HG03108 (cell line): ENCODE results near the gene KRTAP5-7.

ENCODE experiments used
- ATAC-seq: cut with Tn5 transposase; IDR thresholded peaks from one replicate; pipeline ENCODE4 v1.9.1; 2021; ENCODE audit warnings: moderate library complexity; ENCODE audit not compliant: unreplicated experiment

Gene KRTAP5-7

DNA sequence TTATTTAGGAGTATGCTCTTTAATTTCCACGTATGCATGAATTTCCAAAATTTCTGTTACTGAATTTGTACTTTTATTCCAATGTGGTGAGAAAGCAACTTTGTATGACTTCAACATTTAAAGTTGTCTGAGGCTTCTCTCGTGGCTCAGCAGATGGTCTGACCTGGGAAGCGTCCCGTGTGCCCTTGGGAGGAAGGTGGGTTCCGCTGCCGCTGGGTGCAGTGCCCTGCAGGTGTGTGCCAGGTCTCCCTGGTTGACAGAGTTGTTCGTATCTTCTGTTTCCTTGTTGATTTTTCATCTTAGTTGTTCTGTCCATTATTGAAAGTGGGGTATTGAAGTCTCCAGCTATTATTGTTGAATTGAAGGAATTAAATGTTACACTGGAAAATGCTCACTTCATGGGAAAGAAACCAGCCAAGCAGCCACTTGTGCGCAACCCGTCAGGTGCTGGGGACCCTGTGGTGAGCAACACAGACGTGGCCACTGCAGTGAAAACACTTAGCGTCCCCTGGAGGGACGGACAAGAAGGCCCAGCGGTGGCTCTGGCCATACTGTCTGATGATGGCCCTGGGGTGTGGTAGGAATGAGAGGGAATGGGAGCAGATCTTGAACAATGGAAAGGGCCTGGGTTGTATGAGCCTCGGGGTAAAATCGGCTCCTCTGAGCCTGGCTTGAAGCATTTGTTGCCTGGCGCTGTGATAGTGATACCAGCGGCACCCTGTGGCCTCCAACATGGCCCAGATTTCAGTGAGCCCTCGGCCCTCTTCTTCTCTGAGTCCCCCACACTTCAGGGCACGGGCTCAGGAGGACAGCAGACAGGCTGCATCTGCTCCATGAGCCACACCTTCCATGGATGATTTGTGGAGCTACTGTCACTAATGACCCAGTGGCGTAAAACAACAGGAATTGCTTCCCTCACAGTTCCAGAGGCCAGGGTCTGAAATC, 31.5 kb upstream of the KRTAP5-7 start:
- ATAC-seq, result no peak

DNA sequence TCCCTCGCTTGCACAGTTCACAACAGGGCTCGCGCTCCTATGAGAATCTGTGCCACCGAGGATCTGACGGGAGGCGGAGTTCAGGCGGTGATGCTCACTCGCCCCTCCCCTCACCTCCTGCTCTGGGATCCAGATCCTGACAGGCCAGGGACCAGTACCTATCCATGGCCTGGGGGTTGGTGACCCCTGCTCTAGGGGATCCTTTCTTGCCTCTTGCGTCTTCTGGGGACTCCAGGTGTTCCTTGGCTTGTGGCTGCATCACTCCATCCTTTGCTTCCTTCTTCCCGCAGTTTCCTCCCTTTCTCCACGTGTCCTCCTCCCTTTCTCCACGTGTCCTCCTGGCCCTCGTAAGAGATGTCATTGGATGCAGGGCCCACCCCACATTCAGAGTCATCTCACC, 30.6 kb upstream of the KRTAP5-7 start:
- ATAC-seq, result no peak

DNA sequence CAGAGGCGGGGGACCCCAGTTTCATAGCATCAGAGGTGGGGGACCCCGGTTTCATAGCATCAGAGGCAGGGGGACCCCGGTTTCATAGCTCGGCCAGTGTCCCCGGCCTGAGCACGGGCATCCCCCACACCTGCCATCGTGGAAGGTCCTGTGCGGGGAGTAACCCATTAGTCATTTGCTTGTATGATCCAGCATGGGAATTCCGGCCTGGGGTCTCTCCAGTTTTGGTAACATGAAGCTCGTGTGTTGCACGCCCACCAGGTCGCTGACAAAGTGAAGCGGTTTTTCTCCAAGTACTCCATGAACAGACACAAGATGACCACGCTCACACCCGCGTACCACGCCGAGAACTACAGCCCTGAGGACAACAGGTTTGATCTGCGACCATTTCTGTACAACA, 29.0 kb upstream of the KRTAP5-7 start:
- ATAC-seq, result no peak

DNA sequence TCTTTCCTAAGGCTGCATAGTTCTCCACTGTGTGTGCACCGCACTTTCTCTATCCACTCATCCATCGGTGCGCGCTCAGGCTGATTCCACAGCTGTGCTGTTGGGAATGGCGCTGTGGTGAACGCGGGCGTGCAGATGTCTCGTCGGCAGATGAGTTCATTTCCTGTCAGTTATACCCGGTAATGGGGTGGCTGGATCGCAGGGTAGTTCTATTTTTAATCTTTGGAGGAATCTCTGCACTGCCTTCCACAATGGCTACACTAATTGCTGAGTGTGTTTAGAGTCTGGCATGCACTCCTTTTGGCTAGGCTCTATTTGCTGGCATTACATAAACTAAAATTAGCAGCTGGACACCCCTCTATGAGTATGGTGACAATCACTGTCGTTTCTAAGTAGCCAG, 27.9 kb upstream of the KRTAP5-7 start:
- no peak for ATAC-seq

DNA sequence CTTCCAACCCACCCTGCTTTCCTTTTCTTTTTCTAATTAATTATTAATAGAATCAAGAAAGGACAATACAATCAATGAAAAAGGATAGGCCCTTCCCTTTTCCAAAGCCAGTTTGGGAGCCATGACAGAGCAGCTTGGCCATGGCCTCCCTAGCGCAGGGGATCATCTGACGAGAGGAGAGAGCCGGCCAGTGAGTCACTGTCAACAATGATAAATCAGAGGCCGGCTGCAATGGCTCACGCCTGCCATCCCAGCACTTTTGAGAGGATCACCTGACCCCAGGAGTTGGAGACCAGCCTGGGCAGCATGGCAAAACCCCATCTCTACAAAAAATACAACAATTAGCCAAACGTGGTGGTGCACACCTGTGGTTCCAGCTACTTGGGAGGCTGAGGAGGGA, 27.5 kb upstream of the KRTAP5-7 start:
- ATAC-seq, result no peak

DNA sequence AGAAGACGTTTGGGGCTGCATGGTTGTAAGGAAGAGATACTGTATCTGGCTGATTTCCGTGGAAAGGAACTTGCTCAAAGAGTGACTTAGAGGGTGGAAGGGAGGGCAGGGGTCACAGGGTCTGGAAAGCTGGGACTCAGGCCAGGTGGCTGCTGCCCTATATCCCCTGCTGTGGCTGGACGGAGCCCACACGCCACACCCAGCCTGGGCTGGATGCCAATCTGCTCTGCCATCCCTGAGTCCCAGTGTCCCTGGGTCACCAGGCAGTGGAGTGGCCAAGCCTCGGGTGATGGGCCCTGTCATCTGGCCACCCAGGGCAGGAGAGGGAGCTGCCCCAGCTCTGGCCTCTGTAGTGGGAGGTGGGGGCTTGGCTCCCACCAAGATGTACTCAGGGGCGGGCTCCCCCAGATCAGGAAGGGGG, 26.5 kb upstream of the KRTAP5-7 start:
- no peak for ATAC-seq

DNA sequence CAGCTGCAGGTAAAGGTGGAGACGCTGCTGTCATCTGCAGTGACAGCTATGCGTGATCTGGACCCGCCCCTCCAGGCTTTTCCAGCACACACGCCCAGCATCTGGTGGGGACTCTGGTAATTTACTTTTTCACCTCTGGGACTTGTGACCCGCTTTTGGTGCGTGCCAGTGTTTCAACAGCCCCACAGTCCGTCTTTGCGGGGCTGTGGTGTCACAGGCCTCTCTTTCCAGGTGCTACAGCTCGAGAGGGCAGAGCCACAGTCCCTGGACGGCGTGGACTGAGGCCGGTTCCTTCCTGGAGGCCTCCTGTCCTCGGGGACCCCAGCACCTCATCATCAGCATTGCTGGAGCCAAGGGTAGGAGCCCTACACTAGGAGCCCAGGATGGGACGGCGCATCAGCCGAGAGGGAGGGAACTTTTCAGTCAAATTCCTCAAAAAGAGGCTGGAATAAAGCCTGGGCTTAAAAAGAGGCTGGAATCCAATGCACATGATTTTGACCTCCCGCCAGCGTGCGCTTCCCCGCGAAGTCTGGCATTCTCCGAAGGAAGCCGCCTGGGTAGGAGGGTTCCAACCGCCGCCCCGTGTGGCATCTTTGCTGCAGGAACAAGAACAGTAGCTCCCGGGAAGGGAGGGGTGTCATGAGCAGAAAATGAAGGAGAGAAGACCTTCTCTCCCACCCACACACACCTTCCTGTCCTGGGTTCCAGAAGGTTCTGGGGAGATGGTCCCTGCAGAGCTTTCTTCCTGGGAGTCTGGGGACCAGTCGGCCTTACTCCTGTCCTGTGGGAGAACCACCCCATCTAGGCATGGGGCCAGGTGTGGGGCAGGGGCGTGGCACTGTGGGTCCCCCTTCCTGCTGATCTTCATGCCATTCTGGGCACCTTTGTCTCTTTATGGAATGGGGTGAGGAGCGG, 25.7 kb upstream of the KRTAP5-7 start:
- no peak for ATAC-seq

DNA sequence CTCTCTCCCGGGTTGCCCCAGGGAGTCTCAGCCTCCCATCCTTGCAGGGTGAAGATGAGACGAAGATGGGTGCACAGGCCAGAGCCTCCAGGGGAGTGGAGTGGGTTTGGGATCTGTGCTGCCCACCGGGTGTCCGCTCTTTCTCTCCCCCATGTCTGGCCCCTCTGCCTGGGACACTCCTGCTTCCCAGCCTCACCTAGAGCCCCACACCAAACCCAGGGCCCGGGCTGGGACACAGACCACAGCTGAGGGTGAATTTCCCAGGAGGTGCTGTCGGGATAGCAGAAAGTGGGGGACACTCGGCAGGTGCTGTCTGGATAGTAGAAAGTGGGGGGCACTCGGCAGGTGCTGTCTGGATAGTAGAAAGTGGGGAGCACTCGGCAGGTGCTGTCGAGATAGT, 25.0 kb upstream of the KRTAP5-7 start:
- ATAC-seq, result no peak

DNA sequence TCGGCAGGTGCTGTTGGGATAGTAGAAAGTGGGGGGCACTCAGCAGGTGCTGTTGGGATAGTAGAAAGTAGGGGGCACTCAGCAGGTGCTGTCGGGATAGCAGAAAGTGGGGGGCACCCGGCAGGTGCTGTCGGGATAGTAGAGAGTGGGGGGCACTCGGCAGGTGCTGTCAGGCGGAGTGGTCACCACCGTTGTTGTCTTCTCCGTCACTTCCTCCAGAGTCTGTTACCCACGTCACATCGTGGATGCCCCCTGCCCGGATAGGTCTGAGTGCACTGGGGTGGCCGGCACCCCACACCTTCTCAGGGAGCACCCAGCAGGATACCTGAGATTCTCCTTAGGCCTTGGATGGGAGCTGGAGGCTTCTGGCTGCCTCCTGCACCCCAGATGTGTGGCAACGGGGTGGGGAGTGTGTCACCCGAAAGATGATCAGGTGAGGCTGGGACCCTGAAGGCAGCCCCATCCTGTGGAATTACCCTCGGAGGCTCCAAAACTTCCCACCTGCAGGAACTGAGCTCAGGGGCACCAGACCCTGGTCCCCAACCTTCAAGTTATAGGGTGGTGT, 24.1 kb upstream of the KRTAP5-7 start:
- no peak for ATAC-seq

DNA sequence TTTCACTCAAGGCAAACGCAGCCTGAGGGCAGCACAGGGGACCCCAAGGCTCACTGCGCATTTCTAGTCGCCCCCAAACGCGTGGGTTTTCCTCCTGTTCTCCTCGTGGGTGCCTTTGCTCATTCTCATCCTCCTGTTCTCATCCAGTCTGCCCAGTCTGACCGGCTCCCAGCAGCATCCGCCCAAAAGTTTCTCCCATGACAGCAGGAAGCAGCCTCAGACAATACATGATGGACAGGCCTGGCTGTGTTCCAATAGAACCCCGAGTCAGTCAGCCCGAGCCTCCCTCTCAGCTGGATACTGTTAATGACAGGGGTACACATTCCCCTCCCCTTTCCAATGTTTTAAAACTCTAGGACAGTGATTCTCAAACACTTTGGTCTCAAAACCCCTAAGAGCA, 22.5 kb upstream of the KRTAP5-7 start:
- no peak for ATAC-seq

DNA sequence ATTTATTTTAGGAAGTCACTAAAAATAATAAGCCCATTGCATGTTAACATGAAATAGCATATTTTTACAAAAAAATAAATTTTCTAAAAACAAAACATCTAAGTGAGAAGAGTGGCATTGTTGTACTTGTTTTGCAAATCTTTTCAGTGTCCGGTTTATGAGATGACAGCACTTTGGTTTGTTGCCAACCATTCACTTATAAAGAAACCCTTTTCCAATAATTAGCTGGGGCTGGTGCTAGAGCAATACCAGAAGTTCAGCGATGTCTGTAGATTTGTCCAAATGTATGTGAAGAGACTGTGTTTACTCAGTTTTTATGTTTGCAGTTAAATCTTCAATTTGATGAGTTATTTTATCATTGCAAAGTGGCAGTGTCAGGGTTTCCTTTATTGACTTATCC, 22.1 kb upstream of the KRTAP5-7 start:
- ATAC-seq, result no peak

DNA sequence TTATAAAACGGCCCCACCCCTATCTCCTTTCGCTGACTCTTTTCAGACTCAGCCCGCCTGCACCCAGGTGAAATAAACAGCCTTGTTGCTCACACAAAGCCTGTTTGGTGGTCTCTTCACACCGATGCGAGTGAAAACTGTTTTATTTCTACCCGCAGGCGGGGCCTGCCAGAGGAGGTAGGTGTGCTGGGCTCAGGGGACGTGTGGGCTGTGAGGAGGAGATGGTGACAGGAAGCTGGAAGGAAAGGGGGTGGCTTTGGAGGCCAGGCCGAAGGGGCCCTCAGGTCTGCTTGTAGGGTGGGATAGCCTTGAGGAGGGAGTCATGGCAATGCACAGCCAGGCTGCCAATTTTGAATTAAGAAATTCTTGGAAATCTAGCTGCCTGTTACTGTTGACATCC, 21.3 kb upstream of the KRTAP5-7 start:
- ATAC-seq, result no peak

DNA sequence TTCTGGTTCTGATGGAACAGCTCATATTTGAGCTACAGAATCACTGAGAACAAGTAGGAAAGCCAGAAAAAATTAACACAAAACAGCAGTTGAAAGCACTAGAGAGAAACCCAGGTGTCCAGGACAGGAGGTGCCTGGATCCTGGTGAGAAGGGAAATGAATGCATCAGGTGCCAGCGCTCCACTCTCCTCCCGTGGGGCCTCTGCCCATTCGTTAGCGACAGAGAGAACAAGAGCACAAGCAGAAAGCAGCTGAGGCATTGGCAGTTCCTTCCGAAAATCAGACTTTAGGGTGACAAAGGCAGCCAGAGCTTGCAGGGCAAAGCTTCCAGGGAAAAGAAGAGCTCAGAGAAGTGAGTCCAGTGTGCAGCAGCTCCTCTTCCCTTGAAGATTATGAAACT, 20.0 kb upstream of the KRTAP5-7 start:
- ATAC-seq, result no peak

DNA sequence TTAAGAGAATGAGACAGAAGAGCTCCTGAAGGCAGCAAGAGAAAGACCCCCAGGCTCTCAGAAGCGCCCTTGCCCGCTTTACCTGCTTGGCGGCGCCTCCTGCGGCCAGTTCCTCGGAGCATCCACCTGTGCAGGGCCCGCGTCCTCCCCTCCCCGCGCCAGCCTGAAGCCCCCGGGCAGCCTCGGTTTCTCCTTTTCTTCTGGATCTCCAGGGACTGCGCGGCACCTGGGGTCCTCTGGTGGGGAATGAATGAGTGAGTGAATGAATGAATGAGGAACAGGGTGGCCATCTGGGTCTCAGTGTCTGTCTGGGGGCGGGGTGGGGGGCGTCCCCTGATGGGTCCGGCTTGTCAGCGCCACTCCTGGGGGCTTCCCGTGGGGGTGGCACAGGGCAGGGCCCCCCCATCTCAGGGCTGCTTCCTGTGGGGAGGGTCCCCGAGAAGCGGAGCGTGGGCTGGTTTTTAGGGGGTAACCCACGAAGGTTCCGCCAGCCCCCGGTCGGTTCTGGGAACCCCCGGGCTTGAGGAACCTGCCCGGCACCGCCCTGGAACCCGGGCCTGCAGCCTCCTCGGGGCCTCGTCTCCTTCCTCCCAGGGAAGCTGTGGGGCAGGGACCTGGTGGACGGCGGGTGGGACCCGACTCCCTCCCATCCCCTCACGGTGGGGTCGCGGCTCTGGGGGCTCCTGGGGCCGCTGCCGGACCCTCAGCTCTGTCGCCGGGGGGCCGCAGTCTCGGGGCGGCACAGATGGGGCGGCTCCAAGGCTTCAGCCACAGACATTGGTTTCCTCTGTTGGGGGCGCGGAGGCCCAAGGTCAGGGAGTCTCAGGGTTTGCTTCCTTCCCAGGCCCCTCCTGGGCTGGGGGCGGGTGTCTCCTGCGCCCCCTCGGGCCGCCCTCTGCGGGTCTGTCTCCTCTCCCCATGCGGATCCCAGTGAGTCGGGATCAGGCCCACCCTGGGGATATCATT, 8.3 kb upstream of the KRTAP5-7 start:
- no peak for ATAC-seq

DNA sequence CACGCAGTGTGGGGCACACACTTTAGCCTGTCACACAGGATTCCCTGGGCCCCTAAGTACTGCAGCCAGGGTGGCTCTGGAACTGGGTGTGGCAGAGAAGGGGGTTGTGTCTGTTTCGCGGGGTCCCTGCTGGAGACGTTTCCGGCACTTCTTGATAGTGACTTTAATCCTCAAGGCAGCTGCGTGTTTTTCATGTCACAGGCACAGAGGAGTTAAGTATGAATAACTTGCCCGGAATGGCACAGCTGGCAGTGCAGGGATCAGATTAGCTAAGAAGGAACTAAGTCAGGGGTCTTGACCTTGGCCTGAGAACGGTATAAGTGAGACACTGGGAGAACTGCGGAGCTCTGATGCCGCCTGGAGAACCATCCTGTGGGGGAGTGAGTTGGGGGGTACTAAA, 7.5 kb upstream of the KRTAP5-7 start:
- no peak for ATAC-seq

DNA sequence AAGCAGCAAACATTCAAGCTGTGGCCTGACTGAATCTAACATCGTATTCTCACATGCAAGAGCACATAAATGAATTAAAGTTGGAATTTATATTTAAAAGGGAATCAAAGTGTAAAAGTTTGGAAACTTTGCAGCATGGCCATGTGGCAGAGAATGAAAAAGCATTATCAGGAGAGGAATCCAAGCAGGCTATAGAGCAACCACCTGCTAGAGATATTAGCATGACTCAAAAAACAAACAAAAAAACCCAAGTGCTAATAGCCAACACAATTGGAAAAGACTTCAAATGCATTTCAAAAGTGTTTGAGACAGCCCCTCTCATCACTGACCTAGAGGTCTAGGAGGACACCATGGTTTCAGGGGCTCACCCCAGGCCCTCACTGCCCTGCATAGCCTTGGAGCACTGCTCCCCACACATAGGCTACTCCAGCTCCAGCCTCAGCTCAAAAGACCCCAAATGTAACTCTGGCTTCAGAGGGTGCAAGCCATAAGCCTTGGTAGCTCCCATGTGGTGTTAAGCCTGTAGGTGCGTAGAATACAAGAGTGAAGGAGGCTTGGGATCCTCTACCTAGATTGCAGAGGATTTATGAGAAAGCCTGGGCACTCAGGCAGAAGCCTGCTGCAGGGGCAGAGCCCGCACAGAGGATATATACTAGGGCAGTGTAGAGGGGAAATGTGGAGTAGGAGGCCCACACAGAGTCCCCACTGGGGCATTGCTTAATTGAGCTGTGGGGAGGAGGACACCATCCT, 1.7 kb upstream of the KRTAP5-7 start:
- no peak for ATAC-seq

DNA sequence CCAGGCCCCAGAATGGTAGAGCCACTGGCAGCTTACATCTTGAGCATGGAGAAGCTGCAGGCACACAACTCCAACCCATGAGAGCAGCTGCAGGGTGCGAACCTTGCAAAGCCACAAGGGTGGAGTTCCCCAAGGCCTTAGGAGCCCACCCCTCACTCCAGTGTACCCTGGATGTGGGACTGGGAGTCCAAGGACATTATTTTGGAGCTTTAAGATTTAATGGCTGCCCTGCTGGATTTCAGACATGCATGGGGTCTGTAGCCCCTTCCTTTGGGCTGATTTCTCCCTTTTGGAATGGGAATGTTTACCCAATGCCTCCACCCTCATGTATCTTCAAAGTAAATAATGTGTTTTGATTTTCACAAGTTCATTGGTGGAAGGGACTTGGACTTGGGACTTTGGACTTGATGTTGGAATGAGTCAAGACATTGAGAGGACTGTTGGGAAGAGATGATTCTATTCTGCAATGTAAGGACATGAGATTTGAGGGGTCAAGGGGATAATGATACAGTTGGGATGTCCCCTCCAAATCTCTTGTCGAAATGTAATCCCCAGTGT, 1.1 kb upstream of the KRTAP5-7 start:
- no peak for ATAC-seq

DNA sequence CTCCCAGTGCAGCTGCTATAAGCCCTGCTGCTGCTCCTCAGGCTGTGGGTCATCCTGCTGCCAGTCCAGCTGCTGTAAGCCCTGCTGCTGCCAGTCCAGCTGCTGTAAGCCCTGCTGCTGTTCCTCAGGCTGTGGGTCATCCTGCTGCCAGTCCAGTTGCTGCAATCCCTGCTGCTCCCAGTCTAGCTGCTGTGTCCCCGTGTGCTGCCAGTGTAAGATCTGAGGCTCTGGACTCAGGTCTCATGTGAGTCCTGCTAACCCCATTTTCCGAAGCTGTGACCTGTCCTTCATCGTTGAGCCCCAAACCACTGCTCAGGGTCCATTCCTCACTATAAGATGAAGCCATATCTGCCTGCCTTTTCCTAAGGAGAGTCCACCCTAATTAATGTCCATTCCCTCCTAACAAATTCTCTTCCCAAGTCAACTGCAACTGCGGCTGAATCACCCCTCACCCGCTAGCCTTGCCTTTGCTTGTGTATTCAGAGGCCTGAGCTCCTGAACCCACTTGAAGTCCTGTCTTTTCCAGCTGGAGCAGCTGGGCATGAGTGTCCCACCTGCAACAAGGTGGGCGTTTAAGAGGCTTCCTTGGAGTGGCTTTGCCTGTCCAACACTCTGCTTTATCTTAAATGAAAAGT, 626 bp downstream of the KRTAP5-7 start:
- ATAC-seq, result no peak

DNA sequence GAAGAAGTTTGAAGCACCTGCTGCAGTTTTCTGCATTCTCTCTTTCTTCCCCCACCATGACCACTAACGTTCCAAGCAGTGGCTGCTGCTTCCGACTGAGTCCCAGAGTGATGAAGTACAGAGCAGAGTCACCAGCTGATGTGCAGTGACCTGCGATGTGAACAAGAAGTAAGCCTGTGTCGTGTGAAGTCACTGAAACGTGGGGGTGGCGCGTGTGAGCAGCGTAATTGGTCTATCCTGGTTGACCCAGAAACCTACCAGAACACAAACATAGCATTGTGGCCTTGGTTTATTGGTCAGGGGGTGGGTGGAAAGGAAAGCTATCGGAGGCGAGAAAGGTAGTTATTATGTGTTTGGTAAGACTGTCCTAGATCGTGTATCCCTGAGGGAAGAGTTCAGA, 3.5 kb downstream of the KRTAP5-7 start:
- no peak for ATAC-seq
